Lower leg skin (tissue), 3 donors: ENCODE results near the gene PTGR2.

Experiments
- CTCF ChIP-seq, 3 donors: fragments of 450-650 bp; IDR thresholded peaks; one replicate each; pipeline ENCODE4 v1.5.1; 2016; ENCODE audit warnings: antibody characterized with exemption in 3 of 3, mild to moderate bottlenecking in 3 of 3, moderate library complexity in 2 of 3
- POLR2A ChIP-seq, 2 donors: fragments of 450-650 bp; IDR thresholded peaks; one replicate each; pipeline ENCODE4 v1.6.1; 2016 to 2017; ENCODE audit warnings: antibody characterized with exemption in 2 of 2, mild to moderate bottlenecking in 1 of 2, moderate library complexity in 1 of 2

DNA sequence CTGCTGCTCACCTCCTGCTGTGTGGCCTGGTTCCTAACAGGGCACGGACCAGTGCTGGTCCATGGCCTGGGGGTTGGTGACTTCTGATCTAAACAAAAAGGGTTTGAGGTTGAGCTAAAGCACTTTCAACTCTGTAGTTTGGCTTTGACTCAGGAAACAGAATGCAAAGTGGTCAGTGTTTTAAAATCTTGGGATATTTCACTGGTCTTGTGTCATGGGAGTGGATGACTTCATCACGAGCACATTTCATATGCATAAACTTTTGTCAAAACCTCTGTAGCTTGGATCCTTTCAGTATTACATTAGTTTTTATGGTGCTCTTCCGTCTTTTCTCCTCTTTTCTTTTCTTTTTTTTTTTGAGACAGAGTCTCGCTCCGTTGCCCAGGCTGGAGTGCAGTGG lies 72.7 kb downstream of the PTGR2 start:
- TF ChIP-seq CTCF (IDR thresholded peaks at IDR 0.05) (no peak), POLR2A (IDR thresholded peaks at IDR 0.05) (no peak)
